ENCODE data around the gene ORC6.
"Not testable (repeated sequence)": the region's sequence is repeated elsewhere in the genome, so short reads cannot be mapped to it uniquely, and the experiment has no call there.

The ORC6 gene, protein sequence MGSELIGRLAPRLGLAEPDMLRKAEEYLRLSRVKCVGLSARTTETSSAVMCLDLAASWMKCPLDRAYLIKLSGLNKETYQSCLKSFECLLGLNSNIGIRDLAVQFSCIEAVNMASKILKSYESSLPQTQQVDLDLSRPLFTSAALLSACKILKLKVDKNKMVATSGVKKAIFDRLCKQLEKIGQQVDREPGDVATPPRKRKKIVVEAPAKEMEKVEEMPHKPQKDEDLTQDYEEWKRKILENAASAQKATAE

GRCh38 chr16:46689365-46690280 is at the start of gene ORC6:
Gene ORC6, plus strand, starts transcription at chr16:46689659. Its CDS starts 47 bp downstream, at chr16:46689706.
- DNase-seq: peak; percentile 100

- no peak for DNase-seq
Observed at GRCh38 chr16:46648656-46649055, 40.8 kb upstream of the ORC6 start.

- no peak for DNase-seq
Observed at GRCh38 chr16:46649588-46650253, 39.7 kb upstream of the ORC6 start.

DNA sequence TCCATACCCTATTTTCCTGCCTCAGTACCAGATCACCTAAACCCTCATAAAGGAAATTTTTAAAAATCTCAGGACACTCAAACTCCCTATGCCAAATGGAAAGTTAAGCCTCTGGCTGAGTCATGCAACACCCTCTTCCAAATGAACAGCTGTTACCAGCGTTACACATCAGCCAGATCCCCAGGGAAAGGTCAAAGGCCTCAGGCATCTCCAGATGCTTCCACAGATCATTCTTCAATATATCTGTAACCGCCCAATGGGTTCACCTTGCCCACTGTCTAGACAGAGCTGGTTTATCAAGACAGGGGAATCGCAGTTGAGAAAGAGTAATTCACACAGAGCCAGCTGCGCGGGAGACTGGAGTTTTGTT is 39.2 kb upstream of the ORC6 start:
- DNase-seq: no peak

DNA sequence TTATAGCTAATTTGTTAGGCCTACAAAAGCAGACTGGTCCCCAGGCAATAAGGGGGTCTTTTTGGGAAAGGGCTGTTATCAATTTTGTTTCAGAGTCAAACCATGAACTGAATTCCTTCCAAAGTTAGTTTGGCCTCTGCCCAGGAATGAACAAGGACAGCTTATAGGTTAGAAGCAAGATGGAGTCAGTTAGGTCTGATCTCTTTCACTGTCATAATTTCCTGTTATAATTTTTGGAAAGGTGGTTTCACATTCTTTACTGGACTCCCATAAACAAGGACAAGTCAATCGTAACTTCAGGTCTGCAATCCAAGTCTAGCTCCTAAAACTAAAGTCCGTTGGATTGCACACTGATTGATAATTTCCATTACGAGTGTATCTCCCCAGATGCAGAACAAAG is 38.2 kb upstream of the ORC6 start:
- no peak for DNase-seq

DNA sequence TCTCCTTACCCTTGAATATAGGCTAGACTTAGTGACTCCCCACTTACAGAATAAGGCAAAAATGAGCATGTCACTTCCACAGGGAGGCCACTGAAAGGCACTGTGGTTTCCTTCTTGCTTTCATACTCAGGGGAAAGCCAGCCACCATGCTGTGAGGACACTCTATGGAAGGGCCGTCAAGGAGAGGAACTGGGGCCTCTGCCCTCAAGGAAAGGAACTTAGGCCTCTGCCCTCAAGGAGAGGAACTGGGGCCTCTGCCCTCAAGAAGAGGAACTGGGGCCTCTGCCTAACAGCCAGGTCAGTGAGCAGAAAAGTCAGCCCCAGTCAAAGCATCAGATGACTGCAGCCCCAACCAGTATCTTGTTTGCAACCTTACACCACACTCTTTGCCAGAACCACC is 30.5 kb upstream of the ORC6 start:
- DNase-seq: no peak

- DNase-seq: no peak
Observed at GRCh38 chr16:46662123-46662522, 27.3 kb upstream of the ORC6 start.

GRCh38 chr16:46673320-46674013 is 16.0 kb upstream of the ORC6 start:
- DNase-seq: peak; percentile 59

DNA sequence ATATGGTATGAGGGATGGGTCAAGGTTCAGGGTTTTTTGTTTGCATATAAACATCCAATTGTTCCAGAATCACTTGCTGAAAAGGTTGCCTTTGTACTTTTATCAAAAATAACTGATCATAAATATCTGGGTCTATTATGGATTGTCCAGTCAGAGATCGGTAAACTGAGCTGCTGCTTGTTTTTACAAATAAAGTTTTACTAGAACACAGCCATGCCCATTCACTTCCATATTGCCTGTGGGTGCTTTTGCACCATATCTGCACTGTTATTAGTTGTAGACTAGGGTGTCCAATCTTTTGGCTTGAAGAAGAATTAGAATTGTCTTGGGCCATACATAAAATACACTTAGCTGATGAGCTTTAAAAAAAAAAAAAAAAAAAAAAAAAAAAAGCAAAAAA is 11.5 kb upstream of the ORC6 start:
- not testable (repeated sequence) for DNase-seq

DNA sequence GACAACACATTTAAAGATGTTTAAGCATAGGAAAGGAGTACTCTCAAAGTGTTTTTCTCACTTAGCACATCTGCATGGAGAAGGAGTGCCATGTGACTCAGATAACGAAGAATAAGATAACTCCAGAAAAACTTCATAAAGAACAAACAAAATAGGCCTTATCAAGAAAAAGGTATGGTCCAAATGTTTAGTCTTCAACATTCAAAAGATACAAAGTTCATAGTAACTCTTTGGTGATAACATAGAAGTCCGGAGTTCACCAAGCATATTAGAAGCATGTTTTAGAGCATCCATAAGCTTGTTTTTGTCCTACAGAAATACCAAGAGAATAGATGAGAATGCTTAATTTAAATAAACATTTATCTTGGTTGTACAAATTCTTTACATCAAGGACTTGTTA is 7.6 kb upstream of the ORC6 start:
- not testable (repeated sequence) for DNase-seq

- DNase-seq: no peak
Observed at GRCh38 chr16:46686815-46687473, 2.5 kb upstream of the ORC6 start.

DNA sequence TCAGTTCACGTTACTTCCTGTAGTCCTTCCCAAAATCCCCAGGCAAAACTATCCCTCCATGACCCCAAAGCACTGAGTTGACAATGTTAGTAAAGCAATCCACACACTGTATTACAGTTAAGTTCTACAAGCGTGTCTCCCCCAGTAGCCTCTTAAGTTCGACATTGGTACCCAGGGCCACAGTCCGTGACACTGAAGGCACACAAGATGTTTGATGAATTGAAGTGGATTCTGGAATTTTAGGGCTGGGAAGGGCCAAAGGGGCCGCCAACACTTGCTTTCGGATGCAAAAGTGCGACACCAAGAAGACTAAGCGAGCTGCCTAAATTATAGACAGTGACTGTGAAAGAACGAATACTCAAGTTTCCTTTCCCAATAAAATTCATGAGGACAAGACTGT is 2.0 kb upstream of the ORC6 start:
- DNase-seq: no peak

DNA sequence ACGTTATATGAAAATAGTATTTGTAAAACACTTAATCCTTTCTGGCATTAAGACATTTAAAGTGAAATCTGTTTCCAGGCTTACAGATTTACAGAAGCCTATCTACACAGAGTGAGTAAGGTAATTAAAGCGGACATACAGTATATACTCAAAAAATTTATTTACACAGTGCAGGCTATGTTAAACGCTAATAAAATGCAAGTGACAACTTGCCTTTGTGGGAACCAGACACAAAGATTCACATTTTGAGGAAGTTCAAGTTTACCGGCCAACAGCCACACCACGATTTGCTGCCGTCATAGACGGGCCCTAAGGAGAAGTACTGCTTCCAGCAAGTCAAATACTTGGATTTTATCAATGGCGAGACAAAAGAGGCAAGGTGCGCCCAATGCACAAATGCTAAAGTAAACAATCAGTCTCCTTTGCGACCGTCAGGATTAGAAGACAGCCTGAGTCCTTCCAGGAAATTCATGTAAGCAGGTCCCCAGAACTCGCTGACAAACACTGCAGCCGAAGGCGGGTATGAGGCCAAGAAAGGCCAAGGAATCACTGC is 1.3 kb upstream of the ORC6 start:
- DNase-seq: no peak

- peak; percentile 100 for DNase-seq
Observed at GRCh38 chr16:46688654-46689364, 650 bp upstream of the ORC6 start, which contains the start of gene VPS35. Gene VPS35, minus strand, starts transcription at chr16:46689178. Its CDS starts 45 bp downstream, at chr16:46689133.

- DNase-seq: no peak
Observed at GRCh38 chr16:46690281-46691178, 1.1 kb downstream of the ORC6 start.

- no peak for DNase-seq
Observed at GRCh38 chr16:46691726-46692125, 2.3 kb downstream of the ORC6 start.

GRCh38 chr16:46693598-46693997 is 4.1 kb downstream of the ORC6 start:
- DNase-seq: no peak

GRCh38 chr16:46695937-46696336 is 6.5 kb downstream of the ORC6 start:
- no peak for DNase-seq

DNA sequence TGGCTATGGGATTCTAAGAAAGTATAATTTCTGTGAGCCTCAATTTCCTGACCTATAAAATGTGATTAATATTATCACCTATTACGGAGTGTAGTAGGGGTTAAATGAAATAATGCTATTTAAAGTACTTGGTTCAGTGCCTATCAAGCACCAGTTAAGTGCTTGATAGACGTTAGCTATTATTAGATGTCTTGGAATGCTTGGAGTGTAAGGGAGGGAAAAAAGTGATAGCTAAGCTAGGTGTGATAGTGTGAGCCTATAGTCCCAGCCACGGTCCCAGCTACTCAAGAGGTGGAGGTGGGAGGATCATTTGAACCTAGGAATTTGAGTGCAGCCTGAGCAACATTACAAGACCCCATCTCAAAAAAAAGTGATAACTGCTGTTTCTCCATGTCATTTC is 7.5 kb downstream of the ORC6 start:
- DNase-seq: no peak

DNA sequence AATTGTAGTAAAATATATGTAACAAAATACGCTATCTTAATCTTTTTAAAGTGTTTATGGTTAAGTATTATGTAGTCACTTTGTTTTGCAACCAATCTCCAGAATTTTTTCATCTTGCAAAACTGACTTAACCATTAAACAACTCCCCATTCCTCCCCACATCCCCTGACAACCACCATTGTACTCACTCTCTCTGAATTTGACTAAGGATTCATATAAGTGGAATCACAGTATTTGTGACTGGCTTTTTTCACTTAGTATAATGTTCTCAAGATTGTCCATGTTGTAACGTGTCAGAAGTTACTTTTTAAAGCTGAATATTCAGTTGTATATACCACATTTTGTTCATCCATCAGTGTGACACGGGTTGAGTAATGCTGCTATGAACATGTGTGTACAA is 10.6 kb downstream of the ORC6 start:
- DNase-seq: no peak
